K562 (cell line): Measurements from ENCODE around the gene THAP8.

Experiments
- FOSL1 ChIP-seq: fragments of 200-800 bp; sonication (Bioruptor generic); conservative IDR thresholded peaks from 2 replicates; pipeline ENCODE4 v1.6.1; 2016; ENCODE audit warnings: missing genetic modification characterization, missing compliant biosample characterization
- FOXM1 ChIP-seq, 2 experiments: fragments of 450-650 bp in 1 of 2; sonication (generic) in 1 of 2; formaldehyde crosslinking in 1 of 2; IDR thresholded peaks; 2 replicates each; pipeline versions ENCODE4 v1.6.1 to v1.9.0; 2017 to 2022; ENCODE audit warnings: low read depth in 2 of 2, mild to moderate bottlenecking in 2 of 2, missing genetic modification reagents in 1 of 2, moderate library complexity in 1 of 2
- MYNN ChIP-seq, 2 experiments: sonication (generic); formaldehyde crosslinking in 1 of 2; IDR thresholded peaks; 2 replicates each; pipeline versions ENCODE4 v1.5.0 to v1.6.1; 2016 to 2020; ENCODE audit warnings: antibody characterized with exemption in 1 of 2, missing genetic modification reagents in 1 of 2
- TCF7L2 ChIP-seq: fragments of 150-350 bp; IDR thresholded peaks from 2 replicates; pipeline ENCODE4 v1.6.1; 2016; ENCODE audit warnings: low read depth, mild to moderate bottlenecking, low read length, moderate library complexity
- ZNF77 ChIP-seq: fragments of 250-450 bp; sonication (Bioruptor Pico); IDR thresholded peaks from 2 replicates; pipeline ENCODE4 v1.5.0; 2020
- TF ChIP-seq, protein P1 (sequence below): fragments of 450-650 bp; IDR thresholded peaks from 2 replicates; pipeline ENCODE4 v1.6.1; 2018; ENCODE audit not compliant: partially characterized antibody
- TF ChIP-seq, protein P2 (sequence below), 3 experiments: IDR thresholded peaks in 2 of 3; conservative IDR thresholded peaks in 1 of 3; 2 replicates each; pipeline ENCODE4 v1.5.1; 2011 to 2012; ENCODE audit warnings: low read length in 3 of 3, mild to moderate bottlenecking in 3 of 3, control low read depth in 2 of 3, improper control_type of control experiment in 1 of 3, inconsistent platforms in 1 of 3, low read depth in 1 of 3, mixed read lengths in 1 of 3, moderate library complexity in 1 of 3; ENCODE audit not compliant: insufficient read depth in 2 of 3

DNA sequence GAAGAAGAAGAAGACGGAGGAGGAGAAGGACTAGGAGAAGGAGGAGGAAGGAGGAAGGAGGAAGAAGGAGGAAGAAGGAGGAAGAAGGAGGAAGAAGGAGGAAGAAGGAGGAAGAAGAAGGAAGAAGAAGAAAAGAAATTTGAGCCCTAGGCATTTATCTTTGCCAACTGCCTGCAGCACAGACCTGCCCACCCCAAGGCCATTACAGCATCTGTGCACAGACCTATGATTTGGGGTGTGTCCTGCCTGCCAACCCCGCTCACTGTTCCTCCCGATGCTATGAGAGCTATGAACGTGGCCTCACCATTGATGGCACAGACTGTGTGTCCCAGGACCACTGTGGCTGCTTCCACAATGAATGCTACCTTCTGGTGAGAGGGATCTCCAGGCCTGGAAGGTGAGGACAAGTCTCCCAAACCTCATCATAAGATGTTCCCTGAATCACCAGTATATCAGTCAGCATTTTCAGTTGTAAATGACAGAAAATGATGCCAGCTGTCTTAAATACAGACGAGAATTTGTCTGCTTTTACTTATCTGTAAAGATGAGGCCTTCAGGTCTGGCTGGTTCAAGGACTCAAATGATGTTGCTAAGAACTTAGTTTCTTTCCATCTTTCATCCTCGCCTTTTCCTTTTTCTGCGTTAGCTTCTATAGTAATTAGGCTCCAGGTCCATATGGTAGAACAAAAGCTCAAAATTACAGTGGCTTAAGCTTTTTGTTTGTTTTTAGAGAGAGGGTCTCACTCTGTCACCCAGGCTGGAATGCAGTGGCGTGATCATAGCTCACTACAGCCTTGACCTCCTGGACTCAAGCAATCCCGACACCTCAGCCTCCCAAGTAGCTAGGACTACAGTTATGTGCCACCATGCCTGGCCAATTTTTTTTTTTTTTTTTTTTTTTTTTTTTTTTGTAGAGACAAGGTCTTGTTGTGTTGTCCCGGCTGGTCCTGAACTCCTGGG lies 63.0 kb downstream of the THAP8 start:
- TF ChIP-seq, protein P1, sequence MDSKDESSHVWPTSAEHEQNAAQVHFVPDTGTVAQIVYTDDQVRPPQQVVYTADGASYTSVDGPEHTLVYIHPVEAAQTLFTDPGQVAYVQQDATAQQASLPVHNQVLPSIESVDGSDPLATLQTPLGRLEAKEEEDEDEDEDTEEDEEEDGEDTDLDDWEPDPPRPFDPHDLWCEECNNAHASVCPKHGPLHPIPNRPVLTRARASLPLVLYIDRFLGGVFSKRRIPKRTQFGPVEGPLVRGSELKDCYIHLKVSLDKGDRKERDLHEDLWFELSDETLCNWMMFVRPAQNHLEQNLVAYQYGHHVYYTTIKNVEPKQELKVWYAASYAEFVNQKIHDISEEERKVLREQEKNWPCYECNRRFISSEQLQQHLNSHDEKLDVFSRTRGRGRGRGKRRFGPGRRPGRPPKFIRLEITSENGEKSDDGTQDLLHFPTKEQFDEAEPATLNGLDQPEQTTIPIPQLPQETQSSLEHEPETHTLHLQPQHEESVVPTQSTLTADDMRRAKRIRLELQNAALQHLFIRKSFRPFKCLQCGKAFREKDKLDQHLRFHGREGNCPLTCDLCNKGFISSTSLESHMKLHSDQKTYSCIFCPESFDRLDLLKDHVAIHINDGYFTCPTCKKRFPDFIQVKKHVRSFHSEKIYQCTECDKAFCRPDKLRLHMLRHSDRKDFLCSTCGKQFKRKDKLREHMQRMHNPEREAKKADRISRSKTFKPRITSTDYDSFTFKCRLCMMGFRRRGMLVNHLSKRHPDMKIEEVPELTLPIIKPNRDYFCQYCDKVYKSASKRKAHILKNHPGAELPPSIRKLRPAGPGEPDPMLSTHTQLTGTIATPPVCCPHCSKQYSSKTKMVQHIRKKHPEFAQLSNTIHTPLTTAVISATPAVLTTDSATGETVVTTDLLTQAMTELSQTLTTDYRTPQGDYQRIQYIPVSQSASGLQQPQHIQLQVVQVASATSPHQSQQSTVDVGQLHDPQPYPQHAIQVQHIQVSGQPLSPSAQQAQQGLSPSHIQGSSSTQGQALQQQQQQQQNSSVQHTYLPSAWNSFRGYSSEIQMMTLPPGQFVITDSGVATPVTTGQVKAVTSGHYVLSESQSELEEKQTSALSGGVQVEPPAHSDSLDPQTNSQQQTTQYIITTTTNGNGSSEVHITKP = no peak
- no peak for TF ChIP-seq TCF7L2
- no peak for TF ChIP-seq MYNN (IDR thresholded peaks at IDR 0.05)
- no peak for TF ChIP-seq MYNN (CRISPR knock-in tag; IDR thresholded peaks at IDR 0.05)
- TF ChIP-seq FOSL1 (tag) = no peak
- no peak for TF ChIP-seq ZNF77 (CRISPR knock-in tag)
- TF ChIP-seq, protein P2, sequence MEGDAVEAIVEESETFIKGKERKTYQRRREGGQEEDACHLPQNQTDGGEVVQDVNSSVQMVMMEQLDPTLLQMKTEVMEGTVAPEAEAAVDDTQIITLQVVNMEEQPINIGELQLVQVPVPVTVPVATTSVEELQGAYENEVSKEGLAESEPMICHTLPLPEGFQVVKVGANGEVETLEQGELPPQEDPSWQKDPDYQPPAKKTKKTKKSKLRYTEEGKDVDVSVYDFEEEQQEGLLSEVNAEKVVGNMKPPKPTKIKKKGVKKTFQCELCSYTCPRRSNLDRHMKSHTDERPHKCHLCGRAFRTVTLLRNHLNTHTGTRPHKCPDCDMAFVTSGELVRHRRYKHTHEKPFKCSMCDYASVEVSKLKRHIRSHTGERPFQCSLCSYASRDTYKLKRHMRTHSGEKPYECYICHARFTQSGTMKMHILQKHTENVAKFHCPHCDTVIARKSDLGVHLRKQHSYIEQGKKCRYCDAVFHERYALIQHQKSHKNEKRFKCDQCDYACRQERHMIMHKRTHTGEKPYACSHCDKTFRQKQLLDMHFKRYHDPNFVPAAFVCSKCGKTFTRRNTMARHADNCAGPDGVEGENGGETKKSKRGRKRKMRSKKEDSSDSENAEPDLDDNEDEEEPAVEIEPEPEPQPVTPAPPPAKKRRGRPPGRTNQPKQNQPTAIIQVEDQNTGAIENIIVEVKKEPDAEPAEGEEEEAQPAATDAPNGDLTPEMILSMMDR (IDR thresholded peaks at IDR 0.05 in 2 of 3, conservative IDR thresholded peaks at IDR 0.05 in 1 of 3; ENCODE audit: insufficient read depth in 2 of 3, low read depth in 1 of 3, low read length in 3 of 3) = no peak
- TF ChIP-seq FOXM1 (IDR thresholded peaks at IDR 0.05; ENCODE audit: low read depth) = no peak
- no peak for TF ChIP-seq FOXM1 (CRISPR knock-in tag; IDR thresholded peaks at IDR 0.05; ENCODE audit: low read depth)
